OCI-LY1 (cell line): ENCODE data around the gene ASPG.

Experiments used
- CTCF ChIP-seq: fragments of 200-600 bp; sonication (generic), shearing (Covaris generic); IDR thresholded peaks from 2 replicates; pipeline ENCODE4 v1.5.1; 2017; ENCODE audit warnings: mild to moderate bottlenecking, antibody characterized with exemption, low read length, moderate library complexity, mixed read lengths
- EZH2 ChIP-seq: fragments of 200-600 bp; sonication (generic), shearing (Covaris generic); IDR thresholded peaks from 2 replicates; pipeline ENCODE4 v1.8.0; 2017; ENCODE audit warnings: borderline replicate concordance, mixed run types, mild to moderate bottlenecking, antibody characterized with exemption, low read length, moderate library complexity, mixed read lengths

- TF ChIP-seq CTCF, result no peak
- TF ChIP-seq EZH2, result no peak
Measured at GRCh38 chr14:104159990-104160389, 74.5 kb downstream of the ASPG start.
